GM19025 (cell line): Measurements from ENCODE around the gene SEZ6.

Experiments used
- ATAC-seq: cut with Tn5 transposase; IDR thresholded peaks from one replicate; pipeline ENCODE4 v1.9.1; 2021; ENCODE audit warnings: mild to moderate bottlenecking, low read depth, moderate library complexity; ENCODE audit not compliant: unreplicated experiment

Gene SEZ6

GRCh38 chr17:28958820-28959455 lies 46.9 kb downstream of the SEZ6 start:
- no peak for ATAC-seq

- ATAC-seq: no peak
Observed at GRCh38 chr17:28957992-28958355, 47.9 kb downstream of the SEZ6 start.

DNA sequence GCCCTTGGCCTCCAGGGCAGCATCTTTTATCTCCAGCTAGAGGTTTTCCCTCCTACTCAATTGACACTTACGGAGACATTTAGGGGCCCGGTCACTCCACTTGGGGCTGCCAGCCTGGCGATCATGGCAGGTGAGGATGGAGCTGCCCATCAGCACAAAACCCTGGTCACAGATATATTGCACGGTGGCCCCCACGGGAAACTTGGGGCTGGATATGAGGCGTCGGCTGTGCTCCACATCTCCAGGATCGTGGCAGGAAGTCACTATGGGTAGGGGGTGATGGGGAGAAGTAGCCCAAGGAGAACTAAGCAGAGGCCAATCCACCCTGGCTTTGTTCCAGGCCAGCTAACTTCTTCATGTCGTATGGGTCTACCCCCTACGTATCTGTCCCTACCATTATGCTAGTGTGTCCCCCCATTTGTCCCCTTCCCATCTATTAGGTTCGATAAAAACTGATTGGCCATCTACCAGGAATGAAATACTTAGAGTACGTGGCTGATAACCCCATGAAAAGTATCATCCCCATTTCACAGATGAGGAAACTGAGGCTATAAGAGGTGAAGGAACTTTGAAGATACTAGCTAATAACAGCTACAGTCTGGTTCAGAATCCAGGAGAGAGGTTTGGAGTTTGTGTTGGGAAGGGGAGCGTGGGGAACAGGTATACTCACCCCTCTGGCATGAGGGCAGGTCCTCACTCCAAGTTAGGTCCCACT lies 48.4 kb downstream of the SEZ6 start:
- no peak for ATAC-seq

- ATAC-seq: no peak
Observed at GRCh38 chr17:28956861-28957260, 49.0 kb downstream of the SEZ6 start.

GRCh38 chr17:28956112-28956511 lies 49.7 kb downstream of the SEZ6 start:
- ATAC-seq: no peak

- no peak for ATAC-seq
Observed at GRCh38 chr17:28955408-28955807, 50.4 kb downstream of the SEZ6 start.

- ATAC-seq: no peak
Observed at GRCh38 chr17:28954886-28955285, 50.9 kb downstream of the SEZ6 start.

GRCh38 chr17:28953444-28954118 lies 52.3 kb downstream of the SEZ6 start:
- ATAC-seq: no peak

DNA sequence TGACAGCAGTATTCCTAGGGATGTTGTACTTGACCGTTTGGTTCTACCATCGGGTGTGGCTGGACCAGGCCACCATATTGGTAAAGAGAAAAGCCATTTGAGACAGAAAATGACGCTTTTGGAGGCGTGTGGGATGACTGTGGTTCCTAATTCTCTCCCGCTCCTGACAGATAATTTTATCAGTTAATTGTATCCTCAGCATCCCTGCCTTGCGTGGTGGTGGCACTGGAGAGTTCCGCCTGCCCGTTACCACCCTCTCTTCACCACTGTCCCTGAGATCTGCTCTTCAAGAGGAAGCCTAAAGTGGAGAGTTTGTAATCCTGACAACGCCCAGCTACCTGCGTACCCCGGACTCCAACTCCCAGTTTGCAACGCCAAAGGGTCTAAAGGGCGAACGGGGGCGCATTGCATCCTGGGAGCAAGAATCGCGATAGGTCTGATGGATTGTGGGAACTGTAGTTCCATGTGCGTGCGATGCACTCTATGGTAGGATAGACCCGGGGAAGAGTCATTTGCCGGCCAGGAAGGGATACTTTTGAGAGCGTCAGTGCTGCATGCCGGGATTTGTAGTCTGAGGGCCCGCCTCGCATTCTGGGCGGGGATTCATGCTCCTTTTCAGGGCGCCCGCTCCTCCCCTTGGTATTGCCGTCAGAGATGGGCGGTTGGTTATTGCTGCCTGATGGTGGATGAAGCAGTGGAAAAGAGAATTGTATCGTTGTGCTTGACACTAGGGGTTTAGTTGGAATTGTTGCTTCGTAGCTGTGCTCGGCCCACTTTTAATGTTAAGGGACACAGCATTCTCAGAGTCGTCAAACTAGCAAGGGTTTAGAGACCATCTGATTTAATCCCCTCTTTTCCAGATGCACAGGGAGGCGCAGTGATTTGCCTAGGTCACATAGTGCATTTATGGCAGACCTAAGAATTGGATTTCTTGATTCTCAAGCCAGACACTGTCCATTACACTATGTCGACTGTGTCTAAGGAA lies 53.5 kb downstream of the SEZ6 start:
- ATAC-seq: peak; percentile 53

- ATAC-seq: peak; percentile 50
Observed at GRCh38 chr17:28951428-28951990, 54.3 kb downstream of the SEZ6 start, which contains the start of gene PHF12. TSS of gene PHF12 (minus strand) at chr17:28951518. CDS start at chr17:28950960, 558 bp downstream.

- ATAC-seq: no peak
Observed at GRCh38 chr17:28950752-28951427, 54.9 kb downstream of the SEZ6 start.

DNA sequence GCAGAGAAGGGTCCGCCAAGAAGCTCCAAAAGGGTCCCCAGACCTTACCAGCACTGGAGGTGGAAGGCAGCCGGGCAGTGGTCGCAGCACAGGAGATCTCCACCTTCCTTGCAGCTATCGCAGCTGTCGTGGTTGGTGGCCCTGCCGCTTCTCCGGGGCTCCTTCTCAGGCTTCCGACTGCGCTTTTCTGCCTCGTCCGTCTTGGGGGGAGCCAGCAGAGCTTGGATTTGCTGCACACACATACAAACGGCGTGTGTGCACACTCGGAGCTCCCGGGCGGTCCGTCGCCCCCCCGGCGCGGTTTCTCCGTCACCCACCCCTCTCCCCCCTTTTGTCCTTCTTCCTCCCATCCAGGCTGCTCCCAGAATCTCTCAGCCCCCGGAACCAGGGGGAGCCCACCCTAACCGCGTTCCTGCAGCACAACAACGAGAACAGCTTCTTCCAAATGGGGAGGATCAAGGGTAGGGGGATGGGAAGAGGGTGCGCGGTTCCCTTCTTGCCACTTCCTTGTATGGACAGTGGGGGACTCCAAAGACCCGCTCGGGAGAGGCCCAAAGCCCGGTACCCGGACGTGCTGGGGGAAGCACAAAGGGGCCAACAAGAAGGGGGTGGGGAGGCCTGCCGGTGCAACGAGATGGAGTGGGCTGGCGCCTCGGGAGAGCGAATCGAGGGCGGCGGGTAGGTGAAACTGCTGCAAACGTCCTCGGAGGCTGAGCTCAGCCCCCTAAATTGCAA lies 55.6 kb downstream of the SEZ6 start:
- ATAC-seq: no peak

GRCh38 chr17:28949185-28950016 lies 56.4 kb downstream of the SEZ6 start:
- ATAC-seq: no peak

DNA sequence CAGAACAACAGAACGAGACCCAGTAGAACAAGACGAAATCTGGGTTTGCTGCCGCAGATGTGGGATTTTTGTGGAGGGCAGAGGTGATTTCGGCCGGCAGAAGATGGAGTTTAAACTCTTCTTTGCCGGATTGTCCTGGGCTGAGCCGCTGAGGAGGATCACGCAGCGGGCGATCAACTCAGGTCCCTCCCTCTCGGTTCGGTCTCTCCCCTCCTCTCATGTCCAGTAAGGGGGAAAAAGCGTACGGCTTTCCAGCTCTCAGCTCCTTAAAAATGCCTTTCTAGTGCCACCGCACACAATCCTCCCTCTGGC lies 57.0 kb downstream of the SEZ6 start:
- no peak for ATAC-seq

DNA sequence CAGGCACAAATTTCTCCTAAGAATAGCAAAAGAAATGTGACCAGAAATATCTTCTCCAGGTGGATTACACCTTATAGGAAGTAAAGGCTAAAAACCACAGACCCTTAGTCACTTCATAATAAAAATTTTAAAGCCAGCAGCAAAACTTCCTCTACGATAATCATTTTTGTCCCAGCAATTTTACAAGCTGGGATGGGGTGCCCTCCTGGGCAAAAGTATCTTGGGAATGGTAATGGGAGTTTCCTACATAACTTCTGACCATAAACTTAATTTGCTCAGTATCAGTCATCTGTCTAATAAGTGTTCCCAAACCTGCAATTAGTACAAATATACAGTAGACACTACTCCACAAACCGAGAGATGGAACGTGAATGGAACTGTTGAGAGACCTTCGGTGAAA lies 57.5 kb downstream of the SEZ6 start:
- ATAC-seq: no peak

DNA sequence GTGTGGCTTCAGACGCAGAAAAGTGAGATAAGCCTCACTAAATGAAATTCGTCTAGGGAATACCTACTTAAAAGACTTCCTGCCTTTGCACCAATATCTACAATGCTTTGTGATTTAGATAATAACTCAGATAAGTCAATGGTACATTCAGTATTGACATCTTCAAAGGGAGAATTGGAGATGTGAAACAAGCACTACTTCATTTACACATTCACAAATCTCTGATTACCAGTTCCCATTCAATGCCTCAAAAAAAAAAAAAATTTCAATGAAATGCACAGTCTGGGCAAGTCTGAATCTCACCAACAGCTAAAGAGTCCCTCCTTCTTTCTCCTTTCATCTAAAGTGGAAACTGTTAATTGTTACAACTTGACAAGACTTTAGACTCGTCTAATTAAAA lies 58.2 kb downstream of the SEZ6 start:
- ATAC-seq: no peak

GRCh38 chr17:28946239-28946638 lies 59.6 kb downstream of the SEZ6 start:
- no peak for ATAC-seq
